Naive thymus-derived CD8-positive, alpha-beta T cell (primary cell): ENCODE data around the gene TNFRSF17. TPM values are rescaled to one million over a fixed set of nuclear protein-coding genes. Genes with fewer than 3 reads are reported as not detected.

Experiments
- ATAC-seq, 2 donors: fragments of 150-1000 bp; cut with Tn5 transposase in 1 of 2; sonication (Bioruptor Pico), chemical (Tn5 transposase) in 1 of 2; 1 replicate in 1 of 2; 2 replicates in 1 of 2; pipeline ENCODE4 v1.10.0; 2021; ENCODE audit warnings: mild to moderate bottlenecking in 2 of 2, moderate library complexity in 2 of 2
- POLR2A ChIA-PET: fragments of 350-600 bp; sonication (Branson Sonifier 250); formaldehyde crosslinking; loops from one replicate; lab custom pipeline; 2021; ENCODE audit warnings: antibody characterized with exemption; lab: Charles Lee
- DNase-seq, 10 donors: peaks; one replicate each; pipeline versions ENCODE4 v3.0.0 to v3.0.0-alpha.2; 2020 to 2022
- H3K27ac Mint-ChIP-seq, 10 donors: one replicate each; pipeline ENCODE4 v1.8.0; 2020 to 2022; ENCODE audit warnings: mild to moderate bottlenecking in 10 of 10, mixed read lengths in 10 of 10, moderate library complexity in 4 of 10, inconsistent platforms in 1 of 10
- H3K27me3 Mint-ChIP-seq, 5 donors: one replicate each; pipeline ENCODE4 v1.8.0; 2021 to 2022; ENCODE audit warnings: mixed read lengths in 5 of 5
- H3K36me3 Mint-ChIP-seq, 3 donors: one replicate each; pipeline ENCODE4 v1.8.0; 2020 to 2022; ENCODE audit warnings: mixed read lengths in 3 of 3, mild to moderate bottlenecking in 2 of 3, inconsistent platforms in 1 of 3
- H3K4me1 Mint-ChIP-seq, 4 donors: one replicate each; pipeline ENCODE4 v1.8.0; 2021 to 2022; ENCODE audit warnings: mixed read lengths in 4 of 4
- H3K4me3 Mint-ChIP-seq, 10 donors: one replicate each; pipeline ENCODE4 v1.8.0; 2020 to 2022; ENCODE audit warnings: mild to moderate bottlenecking in 10 of 10, mixed read lengths in 10 of 10, moderate library complexity in 6 of 10, inconsistent platforms in 1 of 10
- H3K9me3 Mint-ChIP-seq, 9 donors: one replicate each; pipeline ENCODE4 v1.8.0; 2020 to 2022; ENCODE audit warnings: mixed read lengths in 9 of 9, mild to moderate bottlenecking in 3 of 9, inconsistent platforms in 1 of 9, moderate library complexity in 1 of 9
- polyA plus RNA-seq, 3 donors: library from polyadenylated mRNA; unstranded; fragments of 300-500 nt; fragmentation: Illumina TruSeq; gene quantifications; one replicate each; pipeline ENCODE4 v1.2.3, GENCODE V29; 2021
- total RNA-seq, 8 experiments: library from RNA in 2 of 8; stranded (reverse) in 2 of 8; gene quantifications; one replicate each; pipeline ENCODE4 v1.2.3 and lab custom pipeline; 2021 to 2026

TNFRSF17 gene
- total and polyA plus RNA-seq, 5 experiments from 2014 or later: 0.20 to 1.2 (median 0.63) TPM; not detected in 2

- peaks cover 4 to 37% (median 7%) of the 10 kb centered on the region in 4 donors for H3K4me1 Mint-ChIP-seq
- no peaks in the 10 kb centered on the region for H3K27me3 Mint-ChIP-seq
- H3K9me3 Mint-ChIP-seq: no peaks in the 10 kb centered on the region
- H3K27ac Mint-ChIP-seq: peak overlapping the region in 2 of 10 donors; percentile 30 to 47
- DNase-seq: no peak
- no peak overlapping the region for H3K4me3 Mint-ChIP-seq
- POLR2A ChIA-PET: interaction anchor here (0.6 kb wide), 1 partner anchor 19 kb away, joined by 4 read pairs; no protein-coding TSS in a partner anchor
- no peak for ATAC-seq
- H3K36me3 Mint-ChIP-seq: no peaks in the 10 kb centered on the region
Observed at GRCh38 chr16:12016291-12016947, 51.4 kb downstream of the TNFRSF17 start.

GRCh38 chr16:12017558-12017957 is 52.5 kb downstream of the TNFRSF17 start:
- ATAC-seq (no peak), DNase-seq (no peak)
- Mint-ChIP-seq H3K4me3 (no peak overlapping the region), H3K27ac (no peak overlapping the region), H3K4me1 (peaks cover 0 to 38% (median 0%) of the 10 kb centered on the region in 4 donors), H3K27me3 (no peaks in the 10 kb centered on the region), H3K36me3 (peaks cover 0 to 4% (median 2%) of the 10 kb centered on the region in 3 donors), H3K9me3 (no peaks in the 10 kb centered on the region)
- POLR2A ChIA-PET: no interaction called here

Other genes starting within 250 kb of the TNFRSF17 start
- gene TXNDC11, start 222.4 kb upstream of the TNFRSF17 start, total RNA-seq: 10 to 100 TPM; 35.3 to 41.8 TPM
- gene TXNDC11, start 222.4 kb upstream of the TNFRSF17 start, polyA plus RNA-seq: 10 to 100 TPM; 31.8 to 46.8 (median 35.4) TPM
- 10 to 100 TPM; 71.0 to 72.2 TPM for gene ZC3H7A, start 168.0 kb upstream of the TNFRSF17 start, total RNA-seq
- gene ZC3H7A, start 168.0 kb upstream of the TNFRSF17 start, polyA plus RNA-seq: 10 to 100 TPM; 29.7 to 35.1 (median 32.3) TPM
- 100 to 1,000 TPM; 238 to 252 TPM for gene RSL1D1, start 113.7 kb upstream of the TNFRSF17 start, total RNA-seq
- gene RSL1D1, start 113.7 kb upstream of the TNFRSF17 start, polyA plus RNA-seq: 100 to 1,000 TPM; 256 to 353 (median 337) TPM
- 100 to 1,000 TPM in 1 of 2 experiments, 10 to 100 TPM in 1; 86.2 to 102 TPM for gene GSPT1, start 49.3 kb upstream of the TNFRSF17 start, total RNA-seq
- 10 to 100 TPM; 64.0 to 91.1 (median 65.9) TPM for gene GSPT1, start 49.3 kb upstream of the TNFRSF17 start, polyA plus RNA-seq
- 10 to 100 TPM; 18.0 to 24.5 TPM for gene NPIPB2, start 23.2 kb upstream of the TNFRSF17 start, total RNA-seq
- 1 to 10 TPM in 2 of 3 donors, not detected in 1; 1.1 to 2.5 TPM for gene NPIPB2, start 23.2 kb upstream of the TNFRSF17 start, polyA plus RNA-seq
- 10 to 100 TPM; 31.2 to 42.7 TPM for gene SNX29, start 11.5 kb downstream of the TNFRSF17 start, total RNA-seq
- gene SNX29, start 11.5 kb downstream of the TNFRSF17 start, polyA plus RNA-seq: 10 to 100 TPM in 2 of 3 donors, 1 to 10 TPM in 1; 6.1 to 14.3 (median 12.3) TPM